Left lung (tissue), 10 donors: ENCODE data around the gene SPP2. TPM values are rescaled to one million over a fixed set of nuclear protein-coding genes. Genes with fewer than 3 reads are reported as not detected.

Experiments used
- ATAC-seq: fragments of 200-7000 bp; cut with Tn5 transposase; one replicate; pipeline ENCODE4 v1.9.1; 2020; ENCODE audit warnings: moderate library complexity
- DNase-seq, 4 donors: peaks; one replicate each; pipeline ENCODE4 v3.0.0-alpha.2; 2013 to 2020
- H3K27ac ChIP-seq, 2 donors: fragments of 200-600 bp; sonication (generic) in 1 of 2; one replicate each; pipeline versions ENCODE4 v1.5.0 to v1.8.0; 2020 to 2021
- H3K27me3 ChIP-seq, 2 donors: fragments of 200-600 bp; sonication (generic) in 1 of 2; one replicate each; pipeline versions ENCODE4 v1.5.0 to v1.8.0; 2020 to 2021
- H3K36me3 ChIP-seq, 2 donors: fragments of 200-600 bp; sonication (generic) in 1 of 2; one replicate each; pipeline versions ENCODE4 v1.5.0 to v1.8.0; 2020 to 2021
- H3K4me1 ChIP-seq, 2 donors: fragments of 200-600 bp; one replicate each; pipeline ENCODE4 v1.8.0; 2021
- H3K4me3 ChIP-seq, 2 donors: fragments of 200-600 bp; sonication (generic) in 1 of 2; one replicate each; pipeline versions ENCODE4 v1.5.0 to v1.8.0; 2020 to 2021; ENCODE audit warnings: mild to moderate bottlenecking in 1 of 2
- H3K9me3 ChIP-seq, 2 donors: fragments of 200-600 bp; sonication (generic) in 1 of 2; one replicate each; pipeline versions ENCODE4 v1.5.0 to v1.8.0; 2020 to 2021
- intact Hi-C, 2 donors: fragments of 100-400 bp; cut with DNase I; formaldehyde crosslinking; loops; one replicate each; pipeline versions ENCODE4 v1.11.2 to v1.14.2; 2022
- polyA plus RNA-seq, 6 donors: library from polyadenylated mRNA; unstranded; fragments of 120-200 nt; gene quantifications; one replicate each; pipeline ENCODE4 v1.2.1, GENCODE V29; 2013; ENCODE audit not compliant: insufficient read length in 6 of 6
- total RNA-seq, 2 donors: library from RNA; stranded (reverse); fragmentation: NEBNext Ultra II Directional; extraction: Animal tissue kit (Norgen Biotek cat#: 25700); gene quantifications; one replicate each; pipeline ENCODE4 v1.2.1, GENCODE V29; 2021
- TF ChIP-seq, protein P1 (sequence below), 2 donors: fragments of 200-600 bp; sonication (generic) in 1 of 2; IDR thresholded peaks; one replicate each; pipeline versions ENCODE4 v1.5.0 to v1.8.0; 2021; ENCODE audit warnings: antibody characterized with exemption in 2 of 2
- donor health status: DM: no; HTN: yes; CAD: no.
- donor health status: DM: no; HTN: no; CAD: no.

SPP2 gene
- total and polyA plus RNA-seq, 8 donors = not detected

DNA sequence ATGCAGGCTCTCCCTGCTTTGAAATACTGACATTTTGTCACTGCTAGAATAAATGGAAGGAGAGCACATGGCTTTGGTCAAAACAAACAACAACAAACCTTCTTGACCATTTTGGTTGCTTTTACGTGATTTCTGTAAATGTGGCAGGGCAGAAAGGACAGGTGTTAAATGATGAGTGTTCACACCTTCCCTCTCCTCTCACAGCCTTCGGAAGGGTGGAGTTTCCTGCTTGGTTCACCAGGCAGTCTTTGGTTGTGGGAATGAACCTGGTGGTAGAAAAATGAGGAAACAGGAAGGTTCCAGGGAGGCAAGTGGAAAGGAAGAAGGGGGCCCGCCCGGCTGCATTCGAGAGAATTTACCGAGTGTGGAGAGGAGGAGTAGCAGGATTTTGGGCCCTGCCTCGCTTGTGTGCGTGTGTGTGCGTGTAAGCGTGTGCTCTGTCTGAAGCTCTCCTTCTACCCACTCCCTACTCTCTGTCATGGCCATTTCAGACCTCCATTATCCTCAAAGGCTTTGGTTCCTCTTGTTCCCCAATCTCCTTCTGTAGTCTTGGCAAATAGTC, 23.7 kb upstream of the SPP2 start:
- peaks cover 0 to 4% of the 10 kb centered on the region in 2 donors for H3K4me1 ChIP-seq
- H3K27ac ChIP-seq = no peak overlapping the region
- peaks cover 0 to 2% of the 10 kb centered on the region in 2 donors for H3K9me3 ChIP-seq
- no peak overlapping the region for H3K4me3 ChIP-seq
- DNase-seq = peak in 1 of 4 donors; percentile 52
- H3K36me3 ChIP-seq = no peaks in the 10 kb centered on the region
- peaks cover 0 to 21% of the 10 kb centered on the region in 2 donors for H3K27me3 ChIP-seq
- ATAC-seq = no peak
- intact Hi-C loops = no loop called here
- TF ChIP-seq, protein P1, sequence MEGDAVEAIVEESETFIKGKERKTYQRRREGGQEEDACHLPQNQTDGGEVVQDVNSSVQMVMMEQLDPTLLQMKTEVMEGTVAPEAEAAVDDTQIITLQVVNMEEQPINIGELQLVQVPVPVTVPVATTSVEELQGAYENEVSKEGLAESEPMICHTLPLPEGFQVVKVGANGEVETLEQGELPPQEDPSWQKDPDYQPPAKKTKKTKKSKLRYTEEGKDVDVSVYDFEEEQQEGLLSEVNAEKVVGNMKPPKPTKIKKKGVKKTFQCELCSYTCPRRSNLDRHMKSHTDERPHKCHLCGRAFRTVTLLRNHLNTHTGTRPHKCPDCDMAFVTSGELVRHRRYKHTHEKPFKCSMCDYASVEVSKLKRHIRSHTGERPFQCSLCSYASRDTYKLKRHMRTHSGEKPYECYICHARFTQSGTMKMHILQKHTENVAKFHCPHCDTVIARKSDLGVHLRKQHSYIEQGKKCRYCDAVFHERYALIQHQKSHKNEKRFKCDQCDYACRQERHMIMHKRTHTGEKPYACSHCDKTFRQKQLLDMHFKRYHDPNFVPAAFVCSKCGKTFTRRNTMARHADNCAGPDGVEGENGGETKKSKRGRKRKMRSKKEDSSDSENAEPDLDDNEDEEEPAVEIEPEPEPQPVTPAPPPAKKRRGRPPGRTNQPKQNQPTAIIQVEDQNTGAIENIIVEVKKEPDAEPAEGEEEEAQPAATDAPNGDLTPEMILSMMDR (IDR thresholded peaks at IDR 0.05) = no peak

DNA sequence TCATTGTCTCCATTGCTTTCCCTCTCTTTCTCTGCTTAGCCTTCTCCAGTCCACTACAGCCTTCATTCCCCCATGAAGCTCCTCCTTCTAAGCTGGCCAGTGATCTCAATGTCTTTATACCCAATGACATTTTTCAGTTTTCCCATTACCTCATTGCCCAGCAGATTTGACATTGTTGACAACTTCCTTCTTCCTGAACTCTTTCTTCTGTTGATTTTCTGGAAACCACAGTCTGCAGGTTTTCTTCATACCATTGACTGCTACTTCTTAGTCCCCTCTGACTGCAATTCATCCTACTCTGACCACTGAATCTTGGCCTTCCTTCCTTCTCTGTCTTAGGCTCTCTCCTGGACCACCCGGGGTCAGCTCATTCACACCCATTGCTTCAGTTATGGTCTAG, 22.9 kb upstream of the SPP2 start:
- DNase-seq (no peak), ATAC-seq (no peak)
- intact Hi-C loops = no loop called here
- Histone ChIP-seq H3K4me1 (peaks cover 0 to 4% of the 10 kb centered on the region in 2 donors), H3K36me3 (no peaks in the 10 kb centered on the region), H3K27ac (no peak overlapping the region), H3K27me3 (peaks cover 0 to 21% of the 10 kb centered on the region in 2 donors), H3K4me3 (no peak overlapping the region), H3K9me3 (peaks cover 0 to 2% of the 10 kb centered on the region in 2 donors)
- TF ChIP-seq, protein P1 (IDR thresholded peaks at IDR 0.05) = no peak

DNA sequence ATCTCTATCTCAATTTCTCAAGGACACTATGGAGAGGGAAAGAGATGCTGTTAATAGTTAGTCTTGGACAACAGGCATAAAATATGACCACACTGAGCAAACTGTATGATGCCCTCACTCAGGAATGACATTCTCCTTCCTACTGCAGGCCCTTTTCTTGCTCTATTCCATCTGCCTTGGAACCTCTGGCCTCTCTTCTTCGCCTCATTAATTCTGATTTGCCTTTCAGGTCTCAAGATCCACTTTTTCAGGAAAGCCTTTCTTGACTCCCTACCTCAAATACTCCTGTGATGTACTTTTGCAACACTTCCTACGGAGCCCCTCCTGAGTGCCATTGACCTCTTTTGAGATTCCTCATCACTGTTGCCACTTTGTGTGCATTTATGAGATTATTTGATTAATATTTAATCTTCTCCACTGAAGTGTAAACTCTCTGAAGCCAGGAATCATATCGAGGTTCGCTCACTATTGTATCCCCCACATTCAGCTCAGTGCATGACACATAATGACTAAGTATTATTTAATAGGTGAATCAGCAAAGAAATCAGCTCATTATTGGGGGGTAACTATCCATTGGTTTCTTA, 21.3 kb upstream of the SPP2 start:
- intact Hi-C loops = no loop called here
- no peak overlapping the region for H3K4me3 ChIP-seq
- H3K36me3 ChIP-seq = no peaks in the 10 kb centered on the region
- H3K9me3 ChIP-seq = peaks cover 0 to 10% of the 10 kb centered on the region in 2 donors
- peaks cover 0 to 4% of the 10 kb centered on the region in 2 donors for H3K4me1 ChIP-seq
- ATAC-seq (peak; percentile 56), DNase-seq (no peak)
- H3K27me3 ChIP-seq = peaks cover 0 to 21% of the 10 kb centered on the region in 2 donors
- TF ChIP-seq, protein P1 (IDR thresholded peaks at IDR 0.05) = no peak
- H3K27ac ChIP-seq = no peak overlapping the region

DNA sequence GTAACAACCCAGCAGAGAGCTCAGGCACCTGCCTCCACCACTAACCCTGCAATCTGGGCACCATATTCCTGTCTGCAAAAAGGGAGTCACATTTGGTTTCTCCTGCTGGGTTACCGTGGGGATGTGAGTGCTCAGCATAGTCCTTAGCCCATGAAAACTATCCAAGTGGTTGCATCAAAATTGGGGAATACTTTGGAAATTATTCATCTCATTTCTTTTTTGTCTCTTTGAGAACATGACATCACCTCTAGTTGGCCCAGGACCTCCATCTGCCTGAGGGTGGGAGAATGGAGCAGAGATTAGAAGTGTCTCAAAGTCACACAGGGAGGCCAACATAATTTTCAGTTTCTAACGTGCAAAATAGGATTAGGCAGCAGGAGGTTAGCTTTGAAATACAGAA, 19.3 kb upstream of the SPP2 start:
- Histone ChIP-seq H3K4me1 (no peaks in the 10 kb centered on the region), H3K27ac (no peak overlapping the region), H3K36me3 (no peaks in the 10 kb centered on the region), H3K4me3 (no peak overlapping the region), H3K9me3 (peaks cover 0 to 11% of the 10 kb centered on the region in 2 donors), H3K27me3 (peaks cover 0 to 18% of the 10 kb centered on the region in 2 donors)
- ATAC-seq (no peak), DNase-seq (no peak)
- intact Hi-C loops = no loop called here
- TF ChIP-seq, protein P1 (IDR thresholded peaks at IDR 0.05) = no peak

DNA sequence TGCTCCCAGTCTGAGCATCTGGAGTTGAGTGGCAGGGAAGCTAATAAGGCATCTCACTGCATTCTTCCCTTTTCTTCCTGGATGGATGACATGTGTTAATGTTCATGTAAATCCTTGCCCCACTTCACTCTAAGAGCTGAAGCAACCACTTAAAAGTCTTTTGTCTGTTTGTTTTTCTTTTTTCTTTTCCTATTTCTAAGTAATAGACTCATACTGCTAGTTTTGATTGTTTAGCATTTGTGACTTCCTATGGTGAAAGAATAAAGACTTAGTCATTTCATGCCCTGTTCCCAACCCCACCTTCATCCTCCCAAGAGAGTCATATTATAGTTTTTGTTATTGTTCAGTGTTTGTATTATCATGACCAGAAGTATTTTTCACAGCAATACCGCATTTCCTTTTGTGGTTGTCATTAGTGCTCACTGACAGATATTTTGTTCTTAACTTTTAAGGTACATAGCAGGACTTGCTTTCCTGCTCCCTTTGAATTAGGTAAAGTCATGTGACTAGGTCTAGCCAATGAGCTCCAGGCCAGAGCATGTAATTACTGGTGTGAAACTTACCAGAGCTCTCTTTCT, 18.1 kb upstream of the SPP2 start:
- Histone ChIP-seq H3K9me3 (peaks cover 0 to 13% of the 10 kb centered on the region in 2 donors), H3K4me1 (no peaks in the 10 kb centered on the region), H3K4me3 (no peak overlapping the region), H3K27ac (no peak overlapping the region), H3K36me3 (no peaks in the 10 kb centered on the region), H3K27me3 (peaks cover 0 to 13% of the 10 kb centered on the region in 2 donors)
- ATAC-seq (no peak), DNase-seq (no peak)
- intact Hi-C loops = no loop called here
- TF ChIP-seq, protein P1 (IDR thresholded peaks at IDR 0.05) = no peak
